ENCODE data around the gene ACTL6B. TPM values are rescaled to one million over a fixed set of nuclear protein-coding genes. Genes with fewer than 3 reads are reported as not detected.
"Not testable (repeated sequence)": the region's sequence is repeated elsewhere in the genome, so short reads cannot be mapped to it uniquely, and the experiment has no call there.

The ACTL6B gene
- polyA plus RNA-seq, 1 of the 3 experiments (the other 2 are of a cell fraction), result 0.67 TPM

GRCh38 chr7:100669106-100669505, 12.9 kb upstream of the ACTL6B start:
- H3K4me2 ChIP-seq; H3F3A ChIP-seq (replicated peaks; ENCODE audit: insufficient read depth); H3K9ac ChIP-seq; H3K9me2 ChIP-seq; H3K36me3 ChIP-seq (replicated peaks in 1 of 2; ENCODE audit: control insufficient read depth in 1 of 2, insufficient read depth in 2 of 2, low read length in 1 of 2); H3K27ac ChIP-seq (ENCODE audit: low read depth in 2 of 2, low read length in 1 of 2); H3K4me1 ChIP-seq (ENCODE audit: control insufficient read depth in 1 of 2, insufficient read depth in 2 of 2, low read depth in 1 of 2, low read length in 1 of 2); H3K9me3 ChIP-seq; H4K20me1 ChIP-seq (ENCODE audit: insufficient read depth); H3K27me3 ChIP-seq (ENCODE audit: insufficient read depth); H3K79me2 ChIP-seq (ENCODE audit: insufficient read depth); POLR2A ChIA-PET; H3K4me3 ChIP-seq (ENCODE audit: low read depth in 2 of 2, low read length in 1 of 2); DNase-seq; H2AFZ ChIP-seq (ENCODE audit: low read depth): not testable (repeated sequence)
- WGBS (ENCODE audit: low lambda C conversion rate), result 89% methylated on average over 12 of the region's 12 CpGs
- CTCF ChIA-PET, result interaction anchor here (1.3 to 1.7 kb wide), 4 partner anchors 22 to 57 kb away, joined by 3 to 7 read pairs (median 4); partner anchors contain the start of genes MOSPD3 and POP7

- Histone ChIP-seq H2AFZ (ENCODE audit: low read depth) (no peak overlapping the region), H3K79me2 (ENCODE audit: insufficient read depth) (no peaks in the 10 kb centered on the region)
- TF ChIP-seq NFIC (IDR thresholded peaks at IDR 0.05; ENCODE audit: borderline replicate concordance) (no peak), CHD2 (IDR thresholded peaks at IDR 0.05; ENCODE audit: low read length, partially characterized antibody) (no peak), GATA2 (CRISPR knock-in tag; IDR thresholded peaks at IDR 0.05) (no peak), RAD21 (IDR thresholded peaks at IDR 0.05; ENCODE audit: low read length) (no peak), TCF12 (IDR thresholded peaks at IDR 0.05) (no peak), ZBTB33 (IDR thresholded peaks at IDR 0.05; ENCODE audit: borderline replicate concordance, low read depth) (no peak), TAF1 (IDR thresholded peaks at IDR 0.05; ENCODE audit: borderline replicate concordance, low read depth, low read length) (no peak), RFX5 (IDR thresholded peaks at IDR 0.05; ENCODE audit: low read length) (no peak), GABPA (IDR thresholded peaks at IDR 0.05; ENCODE audit: low read depth) (no peak), USF1 (IDR thresholded peaks at IDR 0.05; ENCODE audit: borderline replicate concordance, low read depth) (no peak), FOXM1 (IDR thresholded peaks at IDR 0.05; ENCODE audit: low read depth) (no peak), SIN3A (IDR thresholded peaks at IDR 0.05; ENCODE audit: borderline replicate concordance, low read depth, low read length) (no peak), ELF1 (IDR thresholded peaks at IDR 0.05) (no peak), NRF1 (IDR thresholded peaks at IDR 0.05; ENCODE audit: low read depth, low read length) (no peak), CTCF (IDR thresholded peaks at IDR 0.05) (no peak), TEAD4 (IDR thresholded peaks at IDR 0.05; ENCODE audit: borderline replicate concordance, insufficient read depth) (no peak), MAX (IDR thresholded peaks at IDR 0.05; ENCODE audit: low read depth) (no peak), MXI1 (IDR thresholded peaks at IDR 0.05; ENCODE audit: low read depth, low read length) (no peak), IRF3 (IDR thresholded peaks at IDR 0.05; ENCODE audit: low read depth, low read length) (no peak)
Measured at GRCh38 chr7:100668069-100668449, 11.8 kb upstream of the ACTL6B start.

More at GRCh38 chr7:100668069-100668449, 11.8 kb upstream of the ACTL6B start:
- POLR2A ChIA-PET, result no interaction called here
- CTCF ChIA-PET, result interaction anchor here (0.6 to 2.3 kb wide), 8 partner anchors 12 to 536 kb away, joined by 3 to 8 read pairs (median 4); partner anchors contain the start of genes ACTL6B and MOSPD3
- Histone ChIP-seq H3K4me2 (no peak overlapping the region), H3K9me3 (no peaks in the 10 kb centered on the region), H3K27me3 (ENCODE audit: insufficient read depth) (0 out of 2 replicates have a peak, but pooled peaks cover 8% of the 10 kb centered on the region), H3K9me2 (no peaks in the 10 kb centered on the region), H4K20me1 (ENCODE audit: insufficient read depth) (no peaks in the 10 kb centered on the region), H3K4me3 (ENCODE audit: low read depth in 2 of 2, low read length in 1 of 2) (no peak overlapping the region), H3K36me3 (replicated peaks in 1 of 2; ENCODE audit: control insufficient read depth in 1 of 2, insufficient read depth in 2 of 2, low read length in 1 of 2) (no peaks in the 10 kb centered on the region), H3K9ac (no peak overlapping the region), H3K4me1 (ENCODE audit: control insufficient read depth in 1 of 2, insufficient read depth in 2 of 2, low read depth in 1 of 2, low read length in 1 of 2) (no peaks in the 10 kb centered on the region), H3F3A (replicated peaks; ENCODE audit: insufficient read depth) (peaks cover 7% of the 10 kb centered on the region), H3K27ac (ENCODE audit: low read depth in 2 of 2, low read length in 1 of 2) (no peak overlapping the region)
- WGBS (ENCODE audit: low lambda C conversion rate), result 66% methylated on average over 2 of the region's 2 CpGs
- DNase-seq, result no peak
